Hematopoietic multipotent progenitor cell treated with erythropoietin and hydrocortisone succinate and interleukin-3 and kit ligand, for 8 days (in vitro differentiated cells): Measurements from ENCODE around the gene UBE2H.
"Not testable (repeated sequence)": the region's sequence is repeated elsewhere in the genome, so short reads cannot be mapped to it uniquely, and the experiment has no call there.

Experiments
- DNase-seq: peaks from one replicate; pipeline ENCODE4 v3.0.0-alpha.2; 2015

The UBE2H gene

DNA sequence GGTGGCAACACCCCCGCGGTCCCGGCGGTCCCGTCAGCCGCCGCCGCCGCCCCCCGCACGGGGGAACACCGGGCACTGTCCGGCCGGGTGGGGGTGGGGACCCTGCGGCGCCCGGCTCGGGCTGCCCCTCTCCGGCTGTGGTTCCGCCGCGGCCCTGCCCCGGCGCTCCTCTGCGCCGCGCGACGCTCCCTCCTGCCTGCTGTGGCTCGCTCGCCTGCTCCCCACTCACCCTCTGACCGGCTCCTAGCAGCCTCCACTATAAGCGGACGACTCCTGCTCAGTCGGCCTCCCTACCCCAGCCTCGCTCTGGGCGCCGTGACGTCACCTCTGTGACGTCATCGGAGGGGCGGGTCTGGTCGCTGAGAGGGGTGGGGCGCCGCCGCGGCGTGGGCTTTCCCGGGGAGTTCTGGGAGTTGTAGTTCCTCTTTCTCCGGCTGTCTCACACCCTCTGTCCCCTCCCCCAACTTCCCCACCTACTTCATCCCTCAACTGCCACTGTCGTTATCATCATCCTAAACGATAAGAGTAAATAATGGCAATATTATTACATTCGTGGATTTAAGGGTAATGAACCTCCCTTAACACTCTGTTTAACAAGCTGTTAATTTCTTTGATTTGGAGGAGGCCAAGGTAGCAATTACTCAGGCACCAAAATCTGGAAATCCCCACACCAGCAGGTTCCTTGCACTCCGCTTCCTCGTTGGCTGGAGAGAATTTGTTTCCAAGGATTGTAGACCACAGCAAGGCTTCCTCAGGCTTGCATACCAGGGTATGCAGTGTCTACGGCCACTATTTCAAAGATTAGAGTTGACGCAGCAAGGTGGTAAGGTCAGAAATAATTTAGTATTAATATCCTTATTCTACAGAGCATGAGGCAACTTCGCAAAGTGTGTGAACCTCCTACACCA is at the start of gene UBE2H:
Gene UBE2H, minus strand, starts transcription at position 308 of the 908 bp plus-strand sequence. CDS start 405 bp downstream, outside the sequence.
- DNase-seq = peak; percentile 86

DNA sequence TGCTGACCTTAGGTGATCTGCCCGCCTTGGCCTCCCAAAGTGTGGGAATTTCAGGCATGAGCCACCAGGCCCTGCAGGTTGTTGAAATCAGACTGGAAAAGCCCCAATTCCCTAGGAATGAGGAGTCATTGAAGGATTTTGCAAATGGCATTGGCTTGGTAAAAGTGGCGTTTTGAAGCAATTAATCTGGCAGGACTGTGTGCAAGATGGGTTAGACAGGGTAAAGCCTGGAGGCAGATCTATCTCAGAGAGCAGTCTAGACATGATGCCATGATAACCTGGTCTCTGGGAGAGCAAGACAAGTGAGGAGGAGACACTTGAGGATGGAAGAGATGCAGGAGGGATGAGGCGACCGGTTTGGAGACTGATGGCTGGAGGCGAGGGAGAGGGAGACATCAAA is 45.7 kb upstream of the UBE2H start:
- DNase-seq = no peak

DNA sequence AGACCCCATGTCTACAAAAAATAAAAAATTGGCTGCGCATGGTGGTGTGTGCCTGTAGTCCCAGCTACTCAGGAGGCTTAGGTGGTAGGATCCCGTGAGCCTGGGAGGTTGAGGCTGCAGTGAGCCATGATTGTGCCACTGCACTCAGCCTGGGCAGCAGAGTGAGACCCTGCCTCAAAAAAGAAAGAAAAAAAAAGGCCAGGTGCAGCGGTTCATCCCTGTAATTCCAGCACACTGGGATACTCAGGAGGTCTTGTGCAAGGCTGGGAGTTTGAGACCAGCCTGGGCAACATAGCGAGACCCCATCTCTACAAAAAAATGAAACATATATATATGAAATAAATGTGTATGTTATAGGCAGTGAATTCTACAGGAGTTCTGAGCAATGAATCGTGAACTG is 44.5 kb upstream of the UBE2H start:
- no peak for DNase-seq

GRCh38 chr7:129993275-129993674 is 40.5 kb upstream of the UBE2H start:
- DNase-seq = no peak

- no peak for DNase-seq
Observed at GRCh38 chr7:129990403-129991192, 37.8 kb upstream of the UBE2H start.

GRCh38 chr7:129989466-129989865 is 36.7 kb upstream of the UBE2H start:
- DNase-seq = no peak

GRCh38 chr7:129986600-129986999 is 33.8 kb upstream of the UBE2H start:
- DNase-seq = no peak

GRCh38 chr7:129980667-129981066 is 27.9 kb upstream of the UBE2H start:
- no peak for DNase-seq

GRCh38 chr7:129975309-129975708 is 22.5 kb upstream of the UBE2H start:
- DNase-seq = no peak

- no peak for DNase-seq
Observed at GRCh38 chr7:129970816-129971215, 18.1 kb upstream of the UBE2H start.

DNA sequence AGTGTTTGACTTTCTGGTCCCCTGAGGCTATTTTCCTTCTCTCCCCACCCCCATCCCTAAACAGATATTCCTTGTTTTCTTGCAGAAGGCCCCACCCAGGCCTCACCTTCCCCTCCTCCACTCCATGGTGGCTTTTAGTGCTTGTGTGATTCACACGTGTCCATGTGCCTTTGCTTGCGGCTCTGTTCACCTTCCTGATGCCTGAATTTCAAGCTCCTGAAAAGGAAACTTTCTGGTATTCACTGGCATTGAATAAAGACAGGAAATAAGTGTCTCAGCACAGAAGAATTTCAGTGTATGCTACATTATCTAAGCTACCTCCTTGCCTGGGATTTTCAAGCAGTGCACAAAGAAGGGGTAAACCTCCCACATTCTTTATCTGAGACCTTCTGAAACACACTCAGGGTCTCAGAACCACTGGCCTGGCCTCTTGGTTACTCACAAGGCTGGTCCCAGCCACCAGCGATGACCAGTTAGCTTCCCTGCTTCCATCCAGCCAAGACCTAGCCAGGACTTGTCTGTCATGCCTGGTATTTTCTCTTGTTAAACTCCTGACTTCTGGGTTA is 17.2 kb upstream of the UBE2H start:
- DNase-seq = no peak

GRCh38 chr7:129968592-129969383 is 16.0 kb upstream of the UBE2H start:
- no peak for DNase-seq

GRCh38 chr7:129960204-129960475 is 7.4 kb upstream of the UBE2H start:
- not testable (repeated sequence) for DNase-seq

- no peak for DNase-seq
Observed at GRCh38 chr7:129959471-129960203, 6.9 kb upstream of the UBE2H start.

DNA sequence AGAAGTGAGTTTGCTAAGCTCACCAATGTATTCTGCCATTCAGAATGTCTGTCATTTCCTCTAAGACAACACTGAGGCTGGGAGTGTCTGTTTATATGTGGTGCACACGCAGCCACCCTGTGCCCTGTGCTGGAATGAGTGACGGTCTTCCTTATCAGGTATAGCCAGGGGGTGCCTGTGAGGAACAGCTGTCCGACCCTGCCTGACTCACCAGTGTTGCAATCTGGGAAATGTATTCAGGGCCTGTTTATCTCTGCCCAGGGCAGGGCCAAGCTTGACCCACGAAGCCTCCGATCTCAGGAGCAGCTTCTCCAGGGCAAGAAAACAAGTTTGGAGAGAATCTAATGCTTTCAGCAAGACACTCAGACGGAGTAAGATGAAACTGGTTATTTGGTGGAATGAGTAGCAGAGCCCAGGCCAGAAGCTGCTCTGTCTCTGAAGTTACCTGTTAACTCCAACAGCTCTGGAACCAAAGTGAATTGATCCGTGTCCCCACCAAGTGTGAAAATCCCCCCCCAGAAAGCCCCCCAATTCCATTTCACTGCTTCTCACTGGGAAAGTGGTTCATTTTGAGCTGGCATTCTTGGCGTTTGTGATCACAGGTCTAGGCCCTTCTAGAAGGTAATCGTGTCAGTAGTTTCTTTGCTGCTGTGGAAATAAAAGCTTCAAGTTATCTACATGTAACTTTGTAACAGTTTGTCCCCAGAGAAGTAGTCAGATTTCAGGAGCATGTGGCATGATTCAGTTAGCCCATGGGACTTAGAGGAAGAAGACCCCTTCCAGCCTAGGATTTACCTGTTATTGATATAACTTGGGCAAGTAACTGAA is 6.1 kb upstream of the UBE2H start:
- DNase-seq = peak; percentile 98

GRCh38 chr7:129955993-129956543 is 3.3 kb upstream of the UBE2H start:
- no peak for DNase-seq

- peak; percentile 51 for DNase-seq
Observed at GRCh38 chr7:129952086-129952652, 591 bp downstream of the UBE2H start.

GRCh38 chr7:129951226-129952085 is 1.3 kb downstream of the UBE2H start:
- DNase-seq = peak; percentile 57

GRCh38 chr7:129950933-129951225 is 1.9 kb downstream of the UBE2H start:
- DNase-seq = no peak
